Renal cortex interstitium (tissue), 11 donors: ENCODE results near the gene TOMM20. TPM values are rescaled to one million over a fixed set of nuclear protein-coding genes. Genes with fewer than 3 reads are reported as not detected.
A peak's percentile ranks its signal among the peaks of the same experiment; 100 is the strongest.
"Not testable (repeated sequence)": the region's sequence is repeated elsewhere in the genome, so short reads cannot be mapped to it uniquely, and the experiment has no call there.

Source experiments
- DNase-seq, 11 donors: peaks; one replicate each; pipeline ENCODE4 v3.0.0-alpha.2; 2013; ENCODE audit warnings: low read depth in 9 of 11, low spot score in 4 of 11; ENCODE audit errors: extremely low read depth in 1 of 11
- polyA plus RNA-seq, 3 donors: library from polyadenylated mRNA; unstranded; fragments of 120-200 nt; gene quantifications; one replicate each; pipeline ENCODE4 v1.2.1, GENCODE V29; 2013; ENCODE audit not compliant: insufficient read length in 3 of 3

Gene TOMM20
- polyA plus RNA-seq, 3 donors = 203 to 239 (median 212) TPM

DNA sequence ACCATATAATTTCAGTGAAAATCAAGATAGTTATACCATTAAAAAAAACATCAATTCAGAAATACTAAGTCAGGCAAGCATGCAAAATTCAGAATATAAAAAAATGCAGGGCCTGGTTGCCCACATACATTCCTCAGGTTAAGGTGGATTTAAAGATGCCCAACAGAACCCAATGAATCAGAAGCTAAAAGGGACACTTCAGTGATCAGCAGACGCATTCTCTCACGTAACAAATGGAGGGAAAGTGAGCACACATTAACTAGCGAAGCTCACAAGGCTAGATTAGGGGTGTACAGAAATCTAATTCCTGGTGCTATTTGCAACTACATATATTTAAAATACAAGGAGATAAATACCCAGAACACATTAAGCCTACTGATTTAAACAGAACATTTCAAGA, 17.5 kb downstream of the TOMM20 start:
- DNase-seq = no peak

DNA sequence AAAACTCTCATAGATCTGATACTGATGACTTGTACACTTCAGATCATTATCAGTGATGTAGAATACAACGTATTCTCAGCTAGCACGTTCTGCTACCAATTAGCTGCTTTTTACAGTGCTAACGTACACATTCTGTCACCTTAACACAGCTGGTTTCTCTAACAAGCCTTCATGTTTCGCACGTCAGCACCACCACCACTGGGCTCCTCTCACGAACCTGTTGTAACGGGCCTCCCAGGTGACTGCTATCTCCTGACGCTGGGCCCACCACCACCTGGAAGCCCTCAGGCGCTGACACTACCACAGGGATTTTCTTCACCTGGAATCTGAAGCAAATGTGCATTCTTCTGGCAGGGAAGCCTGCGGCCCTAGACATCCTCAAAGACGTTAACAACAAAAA, 19.8 kb downstream of the TOMM20 start:
- no peak for DNase-seq

DNA sequence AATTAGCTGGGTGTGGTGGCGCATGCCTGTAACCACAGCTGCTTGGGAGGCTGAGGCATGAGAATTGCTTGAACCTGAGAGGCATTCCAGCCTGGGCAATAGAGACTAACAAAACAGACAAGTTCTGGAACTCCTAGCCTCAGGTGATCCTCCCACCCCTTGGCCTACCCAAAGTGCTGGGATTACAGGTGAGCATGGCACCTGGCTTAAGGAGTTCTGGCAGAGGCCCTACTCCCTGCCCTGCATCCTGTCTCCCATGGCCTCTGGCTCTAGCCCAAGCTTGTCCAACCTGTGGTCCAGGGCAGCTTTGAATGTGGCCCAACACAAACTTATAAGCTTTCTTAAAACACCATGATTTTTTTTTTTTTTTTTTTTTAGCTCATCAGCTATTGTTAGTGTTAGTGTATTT, 20.4 kb downstream of the TOMM20 start:
- no peak for DNase-seq

DNA sequence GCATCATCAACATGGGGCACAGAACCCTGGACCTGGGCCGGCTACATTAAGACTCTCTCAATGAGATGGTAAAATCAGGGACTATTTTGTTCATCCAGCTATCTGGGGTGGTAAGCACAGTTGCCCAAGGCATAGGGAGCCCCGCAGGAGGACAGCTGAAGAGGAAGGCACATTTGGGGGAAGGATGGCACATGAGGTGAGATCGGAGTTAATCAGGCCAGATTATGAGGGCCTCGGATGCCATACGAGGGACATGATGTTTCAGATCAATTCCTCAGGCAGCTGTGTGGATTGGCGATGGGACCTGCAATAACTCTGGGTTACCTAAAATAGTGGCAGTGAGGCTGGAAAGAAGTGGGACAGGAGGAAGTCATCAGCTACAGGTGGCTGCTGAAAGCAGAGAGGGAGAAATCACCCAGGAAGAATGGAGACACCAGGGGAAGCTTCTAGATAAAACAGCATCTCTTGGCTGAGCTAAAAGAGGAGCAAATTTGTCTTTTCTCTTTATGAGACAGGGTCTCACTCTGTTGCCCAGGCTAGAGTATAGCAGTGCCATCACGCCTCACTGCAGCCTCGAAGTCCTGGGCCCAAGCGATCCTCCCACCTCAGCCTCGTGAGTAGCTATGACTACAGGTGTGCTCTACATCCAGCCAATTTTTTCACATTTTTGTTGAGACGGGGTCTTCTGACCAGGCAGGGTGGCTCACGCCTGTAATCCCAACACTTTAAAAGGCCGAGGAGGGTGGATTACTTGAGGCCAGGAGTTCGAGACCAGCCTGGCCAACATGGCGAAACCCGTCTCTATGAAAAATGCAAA, 21.1 kb downstream of the TOMM20 start:
- no peak for DNase-seq

DNA sequence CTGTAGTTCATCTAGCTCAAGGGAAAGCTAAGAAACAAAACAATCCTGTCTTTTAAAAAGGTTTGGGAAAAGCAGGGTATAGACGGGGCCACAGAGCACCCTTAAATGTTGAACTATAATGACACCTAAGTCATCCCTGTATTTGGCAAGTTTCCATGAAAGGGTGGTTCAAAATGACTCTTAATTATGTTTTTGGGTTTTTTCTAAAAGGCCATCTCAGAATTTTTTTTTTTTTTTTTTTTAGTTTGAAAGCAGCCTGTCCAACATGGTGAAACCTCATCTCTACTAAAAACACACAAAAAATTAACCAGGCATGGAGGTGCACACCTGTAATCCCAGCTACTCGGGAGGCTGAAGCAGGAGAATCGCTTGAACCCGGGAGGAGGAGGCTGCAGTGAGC, 22.2 kb downstream of the TOMM20 start:
- no peak for DNase-seq

DNA sequence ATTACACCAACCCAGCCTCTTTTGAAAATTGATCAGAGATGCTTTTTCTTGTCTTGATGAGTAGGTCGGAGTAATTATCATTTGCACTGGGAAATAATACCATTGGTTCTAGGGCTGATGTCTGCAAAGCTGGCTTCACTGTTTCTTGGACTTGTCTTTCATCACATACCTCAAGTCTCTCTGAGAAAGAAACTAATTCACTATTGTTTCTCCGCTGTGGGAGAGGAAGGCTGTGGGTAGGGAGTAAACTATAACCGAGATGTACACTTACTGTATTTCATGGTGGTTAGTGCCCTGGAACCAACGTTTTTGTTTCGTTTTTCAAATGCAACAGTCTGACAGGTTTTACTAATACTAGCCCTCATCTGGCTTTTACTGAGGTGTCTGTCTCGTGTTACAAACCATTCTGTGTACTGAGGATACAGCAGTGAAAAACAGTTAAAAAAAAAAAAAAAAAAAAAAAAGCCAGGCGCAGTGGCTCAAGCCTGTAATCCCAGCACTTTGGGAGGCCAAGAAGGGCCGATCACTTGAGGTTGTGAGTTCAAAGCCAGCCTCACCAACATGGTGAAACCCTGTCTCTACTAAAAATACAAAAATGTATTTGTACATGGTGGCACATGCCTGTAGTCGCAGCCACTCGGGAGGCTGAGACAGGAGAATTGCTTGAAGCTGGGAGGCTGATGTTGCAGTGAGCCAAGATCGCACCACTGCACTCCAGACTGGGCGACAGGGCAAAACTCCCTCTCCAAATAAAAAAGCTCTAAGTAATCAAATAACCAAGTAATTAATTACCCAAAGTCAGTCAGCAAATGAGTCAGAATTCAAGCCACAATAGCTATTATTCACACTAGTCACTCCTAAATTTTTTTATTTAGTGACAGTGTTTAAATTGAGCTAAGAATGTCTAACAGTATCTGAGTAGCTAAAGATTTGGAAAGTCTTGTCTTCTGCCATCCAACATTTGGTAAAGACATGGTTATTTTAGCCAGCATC, 23.3 kb downstream of the TOMM20 start:
- DNase-seq = no peak

DNA sequence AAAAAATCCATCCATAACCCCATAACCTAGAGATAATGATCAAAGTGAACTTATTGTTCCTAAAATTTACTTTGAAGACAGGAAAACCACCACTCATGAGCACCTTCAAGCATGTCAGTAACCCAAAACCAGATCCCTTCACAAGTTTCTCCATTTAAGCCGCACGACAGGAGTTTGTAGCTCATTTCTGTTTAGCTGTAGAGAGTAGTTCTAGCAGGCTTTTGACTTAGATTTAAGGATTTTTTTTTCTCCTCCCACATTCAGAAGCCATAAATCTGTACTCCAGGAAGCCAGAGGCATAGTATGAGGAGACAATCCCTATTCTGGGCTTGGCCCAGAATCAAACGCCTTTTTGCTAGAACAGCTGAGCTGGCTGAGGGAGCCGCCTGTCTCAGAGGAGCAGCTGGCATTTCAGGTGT, 25.6 kb downstream of the TOMM20 start:
- peak in 1 of 11 donors; percentile 63 for DNase-seq

DNA sequence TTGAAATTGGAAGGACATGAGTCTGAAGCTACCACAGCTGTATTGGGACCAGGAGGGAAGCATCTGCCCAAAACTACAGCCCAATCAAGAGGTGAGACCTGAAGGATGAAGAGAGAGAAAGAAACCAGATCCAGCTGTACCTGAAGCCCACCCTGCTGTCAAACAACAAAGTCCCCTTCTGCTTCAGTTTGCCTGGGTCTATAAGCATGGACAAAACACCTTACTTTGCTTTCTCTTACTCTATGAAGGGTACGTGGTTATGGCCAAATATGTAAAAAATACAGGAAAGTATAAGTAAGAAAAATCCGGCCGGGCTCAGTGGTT, 26.4 kb downstream of the TOMM20 start:
- DNase-seq = no peak

DNA sequence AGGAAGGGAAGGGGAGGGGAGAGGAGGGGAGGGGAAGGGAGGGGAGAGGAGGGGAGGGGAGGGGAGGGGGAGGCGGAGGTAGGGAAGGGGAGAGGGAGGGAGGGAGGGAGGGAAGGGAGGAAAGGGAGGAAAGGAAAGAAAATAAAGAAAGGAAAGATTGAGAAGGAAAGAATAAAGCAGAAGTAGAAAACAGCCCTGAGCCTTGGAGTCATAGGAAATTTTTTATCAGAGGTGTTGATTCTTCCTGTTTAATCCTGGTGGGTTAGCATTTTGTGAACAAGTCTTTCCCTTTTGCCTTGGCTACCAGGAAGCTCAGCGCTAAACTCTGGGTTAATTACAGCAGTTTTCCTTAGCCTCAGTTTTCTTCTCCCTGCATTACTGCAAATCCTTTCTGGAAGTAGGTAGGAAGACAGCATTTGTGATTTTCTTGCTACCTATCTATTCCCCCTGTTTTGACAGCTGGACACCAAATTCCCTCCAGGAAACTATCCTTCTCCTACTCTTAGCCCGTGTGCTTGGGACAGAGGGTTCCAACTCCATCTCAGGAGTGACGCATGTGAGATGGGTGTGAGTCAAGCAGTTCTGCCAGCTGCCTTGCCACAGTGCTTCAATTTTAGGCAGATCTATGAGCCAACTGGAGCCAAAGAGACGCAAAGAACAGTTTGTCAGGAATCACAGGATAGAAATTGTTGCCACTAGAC, 26.9 kb downstream of the TOMM20 start:
- DNase-seq = no peak

DNA sequence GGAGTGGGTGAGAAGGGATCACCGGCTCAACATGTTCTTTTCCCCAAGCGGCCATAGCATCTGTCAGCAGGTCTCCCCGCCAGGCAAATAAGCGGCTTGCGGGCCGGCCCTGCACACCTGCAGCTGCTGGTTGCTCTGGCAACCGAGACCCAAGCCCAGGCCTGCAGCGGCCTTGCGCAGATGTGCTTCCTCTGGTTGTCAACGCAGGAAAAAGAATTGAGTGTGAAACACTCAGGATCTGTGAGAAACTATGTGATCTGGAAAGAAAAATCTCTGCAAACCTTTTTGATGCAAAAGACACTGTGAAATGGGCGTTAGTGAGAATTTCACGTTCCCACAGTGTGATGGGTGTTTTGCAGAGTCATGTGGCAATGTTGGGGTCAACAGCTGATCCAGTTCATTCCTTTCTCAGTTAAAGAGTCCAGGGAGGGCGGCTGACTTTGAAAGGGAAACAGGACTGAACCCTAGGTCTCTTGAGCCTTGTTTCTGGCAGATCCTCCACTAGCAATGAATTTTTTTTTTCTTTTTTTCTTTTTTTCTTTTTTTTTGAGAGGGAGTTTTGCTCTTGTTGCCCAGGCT, 28.4 kb downstream of the TOMM20 start:
- DNase-seq = no peak

DNA sequence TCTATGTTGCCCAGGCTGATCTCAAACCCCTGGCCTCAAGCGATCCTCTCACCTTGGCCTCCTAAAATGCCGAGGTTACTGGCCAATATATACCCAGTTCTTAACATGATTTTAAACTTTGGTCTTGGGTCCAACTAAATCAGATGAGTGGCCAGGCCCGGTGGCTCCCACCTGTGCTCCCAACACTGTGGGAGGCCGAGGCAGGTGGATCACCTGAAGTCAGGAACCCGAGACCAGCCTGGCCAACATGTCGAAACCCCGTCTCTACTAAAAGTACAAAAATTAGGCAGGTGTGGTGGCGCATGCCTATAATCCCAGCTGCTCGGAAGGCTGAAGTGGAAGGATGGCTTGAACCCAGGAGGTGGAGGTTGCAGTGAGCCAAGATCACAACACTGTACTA, 29.6 kb downstream of the TOMM20 start:
- no peak for DNase-seq

DNA sequence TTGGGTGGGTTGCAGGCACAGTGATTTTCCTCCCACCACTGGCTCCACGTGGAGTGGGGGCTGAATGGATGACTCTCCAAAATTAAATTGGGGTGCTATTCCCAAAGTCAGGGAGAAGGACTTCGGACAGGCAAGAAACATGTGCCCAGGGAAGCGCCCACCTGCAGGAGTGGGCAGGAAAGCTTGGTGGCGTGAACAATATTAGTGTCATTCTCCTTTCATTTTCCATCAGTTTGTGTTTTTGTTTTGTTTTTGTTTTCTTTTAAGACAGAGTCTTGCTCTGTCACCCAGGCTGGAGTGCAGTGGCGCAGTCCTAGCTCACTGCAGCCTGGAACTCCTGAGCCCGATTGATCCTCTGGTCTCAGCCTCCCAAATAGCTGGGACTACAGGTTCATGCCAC, 30.1 kb downstream of the TOMM20 start:
- DNase-seq = no peak

DNA sequence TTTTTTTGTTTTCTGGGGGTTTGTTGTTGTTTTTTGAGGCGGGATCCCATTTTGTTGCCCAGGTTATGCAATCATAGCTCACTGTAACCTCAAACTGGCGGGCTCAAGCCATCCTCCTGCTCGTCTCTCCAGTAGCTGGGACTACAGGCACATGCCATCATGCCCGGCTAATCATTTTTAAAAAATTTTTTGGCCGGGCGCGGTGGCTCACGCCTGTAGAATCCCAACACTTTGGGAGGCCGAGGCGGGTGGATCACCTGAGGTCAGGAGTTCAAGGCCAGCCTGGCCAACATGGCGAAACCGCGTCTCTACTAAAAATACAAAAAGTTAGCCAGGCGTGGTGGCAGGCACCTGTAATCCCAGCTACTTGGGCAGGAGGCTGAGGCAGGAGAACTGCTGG, 31.1 kb downstream of the TOMM20 start:
- not testable (repeated sequence) for DNase-seq

DNA sequence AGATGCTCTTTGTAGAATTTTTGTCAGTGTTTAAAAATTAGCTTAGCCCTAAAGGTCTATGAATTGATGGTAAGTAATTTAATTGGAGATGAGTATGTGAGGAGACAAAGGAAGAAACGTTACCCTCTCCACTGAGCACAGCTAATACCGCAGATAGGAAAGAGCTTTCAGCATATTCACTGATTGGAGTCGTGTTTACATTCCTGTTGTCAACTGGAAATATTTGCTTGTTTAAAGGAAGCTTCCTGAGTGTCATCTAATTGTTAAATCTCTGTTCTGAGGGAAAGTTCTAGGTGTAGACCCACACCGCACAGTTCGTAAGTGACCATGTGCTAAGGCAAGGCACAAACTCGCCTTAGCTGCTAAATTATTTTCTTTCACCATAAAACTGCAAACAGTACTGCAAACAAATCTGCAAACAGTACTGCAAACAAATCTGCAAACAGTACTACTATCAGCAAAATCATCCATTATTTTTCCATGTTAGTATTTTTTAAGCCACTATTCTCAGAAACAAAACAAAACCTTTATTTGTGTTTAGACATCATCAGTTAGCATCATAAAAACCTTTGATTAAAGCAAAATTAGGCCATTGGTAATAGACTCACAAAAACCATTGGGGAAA, 32.6 kb downstream of the TOMM20 start:
- DNase-seq = no peak

DNA sequence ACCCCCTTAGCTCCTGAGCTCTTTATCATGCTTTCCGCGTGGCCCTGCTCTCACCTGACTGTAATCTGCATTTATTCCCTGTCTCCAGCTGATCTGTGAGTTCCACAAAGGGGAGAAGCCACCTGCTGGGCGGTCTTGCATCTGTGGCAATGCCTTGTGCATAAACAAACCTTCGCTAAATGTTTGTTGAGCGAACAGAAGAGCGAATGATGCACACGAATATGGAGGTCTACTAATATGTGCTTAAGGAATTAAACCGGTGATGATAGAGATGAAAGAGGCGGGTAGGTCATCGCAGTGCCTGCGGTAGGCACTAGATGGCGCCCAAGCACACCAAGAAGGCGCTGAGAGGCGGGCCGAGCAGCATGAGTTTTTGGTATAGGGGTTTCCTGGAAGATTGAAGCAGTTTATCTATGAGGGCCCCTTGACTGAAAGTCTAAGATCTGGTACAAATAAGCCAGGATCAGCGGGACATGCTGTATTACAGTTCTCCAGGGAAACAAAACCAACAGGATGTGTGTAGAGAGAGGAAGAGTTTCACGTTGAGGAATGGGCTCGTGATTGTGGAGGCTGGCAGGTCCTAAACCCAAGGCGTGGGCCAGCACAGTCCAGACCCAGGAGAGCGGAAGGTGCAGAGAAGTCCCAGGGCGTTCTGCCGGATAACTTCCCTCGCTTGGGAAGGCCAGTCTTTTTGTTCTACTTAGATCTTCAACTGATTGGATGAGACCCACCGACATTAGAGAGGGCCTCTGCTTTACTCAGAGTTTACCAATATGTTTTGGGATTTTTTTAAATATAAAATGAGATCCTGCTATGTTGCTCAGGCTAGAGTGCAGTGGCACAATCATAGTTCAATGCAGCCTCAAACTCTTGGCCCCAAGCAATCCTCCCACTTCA, 34.7 kb downstream of the TOMM20 start:
- DNase-seq = no peak

DNA sequence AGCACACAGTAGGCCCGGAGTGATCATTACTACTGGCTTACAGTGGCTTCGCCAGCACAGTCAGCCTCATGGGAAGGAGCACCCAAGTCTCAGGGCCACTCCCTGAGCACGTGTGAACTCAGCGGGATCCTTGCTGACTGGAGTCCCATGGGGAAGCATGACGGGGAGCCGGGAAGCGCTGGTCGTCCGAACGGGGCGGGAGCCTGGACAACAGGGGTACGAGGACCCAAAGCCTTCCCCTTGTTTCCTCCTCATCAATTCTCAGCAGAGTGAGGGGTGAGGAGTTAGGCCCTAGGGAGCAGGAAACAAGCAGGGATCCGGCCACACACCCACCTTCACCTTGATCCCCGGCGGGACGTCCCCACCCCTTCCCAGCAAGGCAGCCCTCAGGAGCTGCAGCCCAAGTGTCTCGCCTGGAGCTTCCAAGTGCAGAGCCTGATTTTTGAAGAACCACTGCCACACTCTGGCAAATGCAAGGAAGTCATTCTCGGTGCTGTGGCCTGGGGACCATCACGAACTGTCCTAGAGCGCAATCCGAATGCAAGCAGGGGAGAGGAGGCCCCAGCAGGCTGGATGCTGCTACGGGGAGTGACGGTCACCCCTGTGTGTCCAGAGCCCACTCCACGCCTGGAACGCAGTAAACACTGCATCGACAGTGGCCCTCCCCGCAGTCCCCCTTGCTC, 35.5 kb downstream of the TOMM20 start:
- peak in 1 of 11 donors; percentile 81 for DNase-seq

DNA sequence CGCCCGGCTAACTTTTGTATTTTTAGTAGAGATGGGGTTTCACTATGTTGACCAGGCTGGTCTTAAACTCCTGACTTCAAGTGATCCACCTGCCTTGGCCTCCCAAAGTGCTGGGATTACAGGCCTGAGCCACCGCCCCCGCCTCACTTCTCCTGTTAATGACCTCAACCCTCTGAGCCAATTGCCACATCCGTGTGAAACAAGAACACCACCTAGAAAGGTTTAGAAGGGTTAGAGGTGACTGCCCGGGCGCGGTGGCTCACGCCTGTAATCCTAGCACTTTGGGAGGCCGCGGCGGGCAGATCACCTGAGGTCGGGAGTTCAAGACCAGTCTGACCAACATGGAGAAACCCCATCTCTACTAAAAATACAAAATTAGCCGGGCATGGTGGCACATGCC, 36.2 kb downstream of the TOMM20 start:
- DNase-seq = not testable (repeated sequence)
